A549 (cell line): ENCODE measurements around the gene TEX51.

Experiments
- CHD2 ChIP-seq: fragments of 150-350 bp; IDR thresholded peaks from 2 replicates; pipeline ENCODE4 v1.6.1; 2014; ENCODE audit warnings: low read length; ENCODE audit not compliant: partially characterized antibody
- EHMT2 ChIP-seq: fragments of 200-600 bp; sonication (generic); IDR thresholded peaks from 2 replicates; pipeline ENCODE4 v1.6.1; 2016; ENCODE audit warnings: antibody characterized with exemption, low read depth, mild to moderate bottlenecking, moderate library complexity
- RFX5 ChIP-seq: fragments of 450-650 bp; IDR thresholded peaks from 2 replicates; pipeline ENCODE4 v1.7.1; 2014; ENCODE audit warnings: antibody characterized with exemption, mild to moderate bottlenecking, moderate library complexity
- TF ChIP-seq, protein P1 (sequence below): fragments of >200 bp; sonication (Bioruptor Twin); formaldehyde crosslinking; IDR thresholded peaks from 3 replicates; pipeline ENCODE4 v1.5.1; 2016
- TF ChIP-seq, protein P2 (sequence below): IDR thresholded peaks from 2 replicates; pipeline ENCODE4 v1.6.1; 2012

DNA sequence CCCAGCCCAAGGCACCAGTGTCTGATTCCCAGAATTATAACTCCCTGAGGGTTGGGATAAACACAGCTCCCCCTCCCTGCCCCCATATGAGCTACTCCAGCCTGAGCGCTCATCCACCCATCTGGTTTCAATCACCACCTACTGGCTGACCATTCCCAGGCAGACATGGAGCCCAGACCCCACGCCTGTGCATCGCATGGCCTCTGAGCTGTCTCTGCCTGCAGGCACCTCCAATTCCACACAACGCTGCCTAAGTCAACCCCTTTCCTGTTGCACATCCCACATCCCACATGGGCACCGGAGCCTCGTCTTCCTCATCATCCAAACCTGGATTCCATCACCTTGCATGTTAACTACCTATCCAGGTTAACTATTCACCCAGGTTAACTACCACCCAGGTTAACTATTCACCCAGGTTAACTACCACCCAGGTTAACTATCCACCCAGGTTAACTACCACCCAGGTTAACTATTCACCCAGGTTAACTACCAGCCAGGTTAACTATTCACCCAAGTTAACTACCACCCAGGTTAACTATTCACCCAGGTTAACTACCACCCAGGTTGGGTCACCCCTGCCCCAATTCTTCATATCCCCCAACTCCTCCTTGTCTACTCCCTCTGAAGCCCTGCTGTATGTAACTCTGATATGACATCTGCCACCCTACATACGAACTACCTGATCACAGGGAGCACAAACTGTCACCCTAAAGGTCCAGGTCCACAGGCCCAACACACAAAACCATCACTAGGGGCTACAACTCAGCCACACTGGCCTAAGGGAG, 47.8 kb downstream of the TEX51 start:
- TF ChIP-seq CHD2 (no peak), RFX5 (no peak), EHMT2 (no peak)
- TF ChIP-seq, protein P1, sequence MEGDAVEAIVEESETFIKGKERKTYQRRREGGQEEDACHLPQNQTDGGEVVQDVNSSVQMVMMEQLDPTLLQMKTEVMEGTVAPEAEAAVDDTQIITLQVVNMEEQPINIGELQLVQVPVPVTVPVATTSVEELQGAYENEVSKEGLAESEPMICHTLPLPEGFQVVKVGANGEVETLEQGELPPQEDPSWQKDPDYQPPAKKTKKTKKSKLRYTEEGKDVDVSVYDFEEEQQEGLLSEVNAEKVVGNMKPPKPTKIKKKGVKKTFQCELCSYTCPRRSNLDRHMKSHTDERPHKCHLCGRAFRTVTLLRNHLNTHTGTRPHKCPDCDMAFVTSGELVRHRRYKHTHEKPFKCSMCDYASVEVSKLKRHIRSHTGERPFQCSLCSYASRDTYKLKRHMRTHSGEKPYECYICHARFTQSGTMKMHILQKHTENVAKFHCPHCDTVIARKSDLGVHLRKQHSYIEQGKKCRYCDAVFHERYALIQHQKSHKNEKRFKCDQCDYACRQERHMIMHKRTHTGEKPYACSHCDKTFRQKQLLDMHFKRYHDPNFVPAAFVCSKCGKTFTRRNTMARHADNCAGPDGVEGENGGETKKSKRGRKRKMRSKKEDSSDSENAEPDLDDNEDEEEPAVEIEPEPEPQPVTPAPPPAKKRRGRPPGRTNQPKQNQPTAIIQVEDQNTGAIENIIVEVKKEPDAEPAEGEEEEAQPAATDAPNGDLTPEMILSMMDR = no peak
- TF ChIP-seq, protein P2, sequence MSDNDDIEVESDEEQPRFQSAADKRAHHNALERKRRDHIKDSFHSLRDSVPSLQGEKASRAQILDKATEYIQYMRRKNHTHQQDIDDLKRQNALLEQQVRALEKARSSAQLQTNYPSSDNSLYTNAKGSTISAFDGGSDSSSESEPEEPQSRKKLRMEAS = no peak
